BJ (cell line): ENCODE results near the gene PADI1. TPM values are rescaled to one million over a fixed set of nuclear protein-coding genes. Genes with fewer than 3 reads are reported as not detected.

Source experiments
- CTCF ChIA-PET: fragments of 350-600 bp; formaldehyde crosslinking; extraction: SDS; loops from one replicate; lab custom pipeline; 2021; ENCODE audit warnings: antibody characterized with exemption, inconsistent platforms; lab: Yijun Ruan, JAX
- POLR2A ChIA-PET: fragments of 300-600 bp; sonication (Branson Sonifier 250); formaldehyde crosslinking; extraction: SDS; loops from one replicate; lab custom pipeline; 2021; ENCODE audit warnings: antibody characterized with exemption; lab: Charles Lee
- DNase-seq: peaks from one replicate; pipeline ENCODE4 v3.0.0-alpha.2; 2011; ENCODE audit warnings: low read depth
- H3K27me3 ChIP-seq: 2 replicates; pipeline ENCODE4 v1.6.0; 2011; ENCODE audit warnings: low read length; ENCODE audit not compliant: control insufficient read depth, insufficient read depth
- H3K36me3 ChIP-seq: 2 replicates; pipeline ENCODE4 v1.5.1; 2011; ENCODE audit warnings: low read length; ENCODE audit not compliant: control insufficient read depth, insufficient read depth
- H3K4me3 ChIP-seq: 2 replicates; pipeline ENCODE4 v1.5.1; 2011; ENCODE audit warnings: low read depth, mild to moderate bottlenecking, control low read depth, low read length
- polyA plus RNA-seq: library from polyadenylated mRNA; depleted of rRNA; stranded (reverse); fragments of >200 nt; gene quantifications from 2 replicates; pipeline ENCODE4 v1.2.3, GENCODE V29; 2011
- TF ChIP-seq, protein P1 (sequence below): IDR thresholded peaks from 2 replicates; pipeline ENCODE4 v1.5.1; 2011; ENCODE audit warnings: low read depth, mild to moderate bottlenecking, control low read depth, inconsistent platforms, low read length, moderate library complexity; ENCODE audit not compliant: insufficient read depth

Gene PADI1
- polyA plus RNA-seq, 1 experiment, result 0.82 TPM

DNA sequence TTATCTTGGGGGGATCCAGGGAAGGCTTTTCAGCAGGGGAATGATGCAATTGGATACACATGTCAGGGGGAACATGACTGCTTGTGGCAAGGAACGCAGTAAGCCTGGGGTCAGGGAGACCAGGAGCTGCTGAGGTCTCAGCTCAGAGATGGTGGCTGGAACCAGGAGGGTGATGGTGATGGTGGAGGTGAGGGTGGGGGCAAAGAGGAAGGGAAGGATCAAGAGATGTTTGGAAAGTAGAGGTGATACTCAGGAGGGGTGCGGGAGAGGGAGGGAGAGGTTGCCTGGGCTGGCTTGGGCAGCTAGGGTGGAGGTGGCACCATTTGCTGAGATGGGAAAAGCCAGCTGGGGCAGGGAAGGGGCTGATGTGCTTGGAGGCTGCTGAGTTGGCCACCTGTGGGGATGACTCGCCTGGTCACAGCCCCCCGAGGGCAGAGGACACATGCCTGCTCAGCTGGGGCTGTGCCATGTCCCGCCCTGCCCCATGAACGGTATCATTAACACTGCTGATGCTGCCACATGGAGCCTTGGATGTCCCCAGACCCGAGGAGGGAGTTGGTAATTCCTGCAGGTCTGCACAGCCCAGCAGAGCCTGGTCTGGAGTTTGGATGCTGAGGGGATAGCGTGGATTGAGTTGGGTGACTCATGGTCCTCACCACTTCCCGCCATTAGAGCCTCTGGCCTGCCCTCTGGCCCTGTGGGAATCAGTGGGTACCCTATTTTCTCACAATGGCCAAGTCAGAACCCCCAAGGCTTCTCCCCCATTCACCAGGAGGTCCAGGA lies 6.3 kb upstream of the PADI1 start:
- TF ChIP-seq, protein P1, sequence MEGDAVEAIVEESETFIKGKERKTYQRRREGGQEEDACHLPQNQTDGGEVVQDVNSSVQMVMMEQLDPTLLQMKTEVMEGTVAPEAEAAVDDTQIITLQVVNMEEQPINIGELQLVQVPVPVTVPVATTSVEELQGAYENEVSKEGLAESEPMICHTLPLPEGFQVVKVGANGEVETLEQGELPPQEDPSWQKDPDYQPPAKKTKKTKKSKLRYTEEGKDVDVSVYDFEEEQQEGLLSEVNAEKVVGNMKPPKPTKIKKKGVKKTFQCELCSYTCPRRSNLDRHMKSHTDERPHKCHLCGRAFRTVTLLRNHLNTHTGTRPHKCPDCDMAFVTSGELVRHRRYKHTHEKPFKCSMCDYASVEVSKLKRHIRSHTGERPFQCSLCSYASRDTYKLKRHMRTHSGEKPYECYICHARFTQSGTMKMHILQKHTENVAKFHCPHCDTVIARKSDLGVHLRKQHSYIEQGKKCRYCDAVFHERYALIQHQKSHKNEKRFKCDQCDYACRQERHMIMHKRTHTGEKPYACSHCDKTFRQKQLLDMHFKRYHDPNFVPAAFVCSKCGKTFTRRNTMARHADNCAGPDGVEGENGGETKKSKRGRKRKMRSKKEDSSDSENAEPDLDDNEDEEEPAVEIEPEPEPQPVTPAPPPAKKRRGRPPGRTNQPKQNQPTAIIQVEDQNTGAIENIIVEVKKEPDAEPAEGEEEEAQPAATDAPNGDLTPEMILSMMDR, result no peak
- DNase-seq, result no peak
- Histone ChIP-seq H3K27me3 (no peaks in the 10 kb centered on the region), H3K4me3 (no peak overlapping the region), H3K36me3 (no peaks in the 10 kb centered on the region)
- ChIA-PET POLR2A (no interaction called here), CTCF (interaction anchor here (1.1 to 1.7 kb wide), 2 partner anchors 9 to 38 kb away, joined by 3 to 5 read pairs; no protein-coding TSS in a partner anchor)

DNA sequence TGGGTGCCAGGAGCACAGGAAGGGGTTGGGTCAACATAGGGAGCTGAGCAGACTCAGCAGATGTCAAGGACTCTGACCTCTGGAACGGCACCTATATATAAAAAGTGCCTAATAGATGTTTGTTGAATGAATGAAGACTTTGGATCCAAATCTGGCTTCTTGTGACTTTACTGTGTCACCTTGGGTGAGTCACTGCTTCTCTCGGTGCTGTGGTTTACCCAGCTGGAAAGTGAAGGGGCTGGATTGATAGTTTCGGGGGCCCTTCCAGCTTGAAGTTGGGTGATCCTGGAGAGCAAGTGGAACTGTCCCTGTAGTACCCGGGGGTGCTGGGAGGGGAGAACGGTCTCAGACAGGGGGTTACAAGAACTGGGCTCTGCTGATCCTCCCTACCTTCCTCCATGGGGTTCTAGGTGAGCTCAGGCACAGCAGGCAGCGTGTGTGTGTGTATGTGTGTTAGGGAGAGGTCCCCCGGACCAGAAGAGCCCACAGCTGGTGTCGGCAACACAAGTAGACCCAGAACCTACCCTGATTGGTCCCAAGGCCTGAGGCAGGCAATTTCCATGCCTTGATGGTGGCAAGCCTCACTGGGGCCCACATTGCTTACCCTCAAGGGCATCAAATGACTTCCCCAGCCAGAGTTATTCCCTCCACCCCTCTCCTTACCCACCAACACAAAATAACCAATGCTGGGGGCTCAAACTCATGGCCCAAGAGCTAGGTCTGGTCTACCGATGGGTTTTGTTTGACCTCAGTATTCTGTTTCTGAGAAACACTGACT lies 5.5 kb upstream of the PADI1 start:
- H3K36me3 ChIP-seq, result no peaks in the 10 kb centered on the region
- CTCF ChIA-PET, result interaction anchor here (0.7 to 1.7 kb wide), 3 partner anchors 8 to 37 kb away, joined by 3 to 5 read pairs (median 3); no protein-coding TSS in a partner anchor
- no peak overlapping the region for H3K4me3 ChIP-seq
- no peak for DNase-seq
- TF ChIP-seq, protein P1, result no peak
- H3K27me3 ChIP-seq, result no peaks in the 10 kb centered on the region
- POLR2A ChIA-PET, result interaction anchor here (0.7 kb wide), 1 partner anchor 34 kb away, joined by 3 read pairs; no protein-coding TSS in a partner anchor

DNA sequence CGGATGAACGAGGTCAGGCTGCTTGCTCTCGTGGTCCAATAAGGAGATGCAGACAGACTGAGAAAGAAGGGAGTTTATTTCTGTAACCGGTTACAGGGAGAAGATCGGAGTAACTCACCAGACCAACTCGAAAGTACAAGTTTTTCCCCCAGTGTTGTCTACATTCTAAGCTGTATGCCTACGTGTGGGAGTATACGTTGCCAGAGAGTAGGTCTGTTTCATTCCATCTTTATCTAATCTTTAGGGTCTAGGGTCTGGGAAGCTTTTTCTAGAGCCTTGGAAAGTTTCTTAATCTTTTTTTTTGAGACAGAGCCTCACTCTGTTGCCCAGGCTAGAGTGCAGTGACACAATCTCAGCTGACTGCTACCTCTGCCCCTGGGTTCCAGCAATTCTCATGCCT lies 4.7 kb upstream of the PADI1 start:
- ChIA-PET CTCF (interaction anchor here (0.7 to 0.9 kb wide), 2 partner anchors 15 to 34 kb away, joined by 3 read pairs; no protein-coding TSS in a partner anchor), POLR2A (interaction anchor here (0.7 kb wide), 1 partner anchor 34 kb away, joined by 3 read pairs; no protein-coding TSS in a partner anchor)
- Histone ChIP-seq H3K36me3 (no peaks in the 10 kb centered on the region), H3K27me3 (no peaks in the 10 kb centered on the region), H3K4me3 (no peak overlapping the region)
- no peak for DNase-seq
- TF ChIP-seq, protein P1, result no peak

DNA sequence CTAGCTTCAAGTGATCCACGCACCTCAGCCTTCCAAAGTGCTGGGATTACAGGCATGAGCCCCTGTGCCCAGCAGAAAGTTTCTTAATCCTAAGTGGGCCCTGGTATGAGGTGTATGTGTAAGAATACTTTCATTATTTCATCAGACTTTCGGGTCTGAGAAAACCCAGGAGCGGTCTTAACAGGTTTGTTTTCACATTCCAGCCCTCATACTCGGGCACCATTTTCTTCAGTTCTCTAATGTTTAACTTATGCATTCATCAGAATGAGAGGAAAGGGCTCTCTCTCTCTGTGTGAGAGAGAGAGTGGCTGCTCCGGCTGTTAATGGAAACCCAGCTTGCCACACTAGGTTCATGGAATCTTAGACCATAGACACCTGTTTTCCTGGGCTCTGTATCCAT lies 4.2 kb upstream of the PADI1 start:
- no peaks in the 10 kb centered on the region for H3K36me3 ChIP-seq
- ChIA-PET CTCF (interaction anchor here (0.9 kb wide), 1 partner anchor 33 kb away, joined by 3 read pairs; no protein-coding TSS in a partner anchor), POLR2A (no interaction called here)
- H3K4me3 ChIP-seq, result no peak overlapping the region
- TF ChIP-seq, protein P1, result no peak
- DNase-seq, result no peak
- H3K27me3 ChIP-seq, result no peaks in the 10 kb centered on the region
